T47D (cell line): ENCODE results near the gene SPEG.

ENCODE experiments used
- DNase-seq, 2 experiments: peaks; one replicate each; pipeline versions ENCODE4 v3.0.0 to v3.0.0-alpha.2; 2011 to 2012; ENCODE audit warnings: low read depth in 1 of 2, low spot score in 1 of 2
- JUND ChIP-seq: IDR thresholded peaks from 2 replicates; pipeline ENCODE4 v1.6.1; 2012; ENCODE audit warnings: low read depth
- in situ Hi-C: cut with HindIII; loops from 2 replicates; pipeline ENCODE4 v1.10.0; 2016; ENCODE audit warnings: low sequenced_read_pairs, low pct_unique_long_range_greater_than_20kb

SPEG gene

GRCh38 chr2:219499555-219499954, 64.9 kb downstream of the SPEG start:
- no peak for TF ChIP-seq JUND
- in situ Hi-C loops, result no loop called here
- DNase-seq, result no peak

- no peak for TF ChIP-seq JUND
- DNase-seq, result no peak
- in situ Hi-C loops, result no loop called here
Measured at GRCh38 chr2:219500135-219500534, 65.5 kb downstream of the SPEG start.

GRCh38 chr2:219501849-219502248, 67.2 kb downstream of the SPEG start:
- no peak for TF ChIP-seq JUND
- no peak for DNase-seq
- in situ Hi-C loops, result no loop called here

- in situ Hi-C loops, result no loop called here
- DNase-seq, result no peak
- no peak for TF ChIP-seq JUND
Measured at GRCh38 chr2:219502618-219503017, 68.0 kb downstream of the SPEG start.

- DNase-seq, result no peak
- no peak for TF ChIP-seq JUND
- in situ Hi-C loops, result no loop called here
Measured at GRCh38 chr2:219505585-219505984, 70.9 kb downstream of the SPEG start.

- in situ Hi-C loops, result no loop called here
- no peak for DNase-seq
- no peak for TF ChIP-seq JUND
Measured at GRCh38 chr2:219506153-219506801, 71.6 kb downstream of the SPEG start.

GRCh38 chr2:219506802-219507526, 72.3 kb downstream of the SPEG start:
- DNase-seq, result no peak
- TF ChIP-seq JUND, result no peak
- in situ Hi-C loops, result no loop called here

- in situ Hi-C loops, result no loop called here
- no peak for TF ChIP-seq JUND
- DNase-seq, result no peak
Measured at GRCh38 chr2:219507581-219508443, 73.2 kb downstream of the SPEG start.

- TF ChIP-seq JUND, result no peak
- in situ Hi-C loops, result no loop called here
- no peak for DNase-seq
Measured at GRCh38 chr2:219508444-219508734, 73.7 kb downstream of the SPEG start.

GRCh38 chr2:219508971-219509779, 74.5 kb downstream of the SPEG start:
- TF ChIP-seq JUND, result no peak
- DNase-seq, result no peak
- in situ Hi-C loops, result no loop called here

- in situ Hi-C loops, result no loop called here
- DNase-seq, result peak; percentile 38 to 50
- TF ChIP-seq JUND, result no peak
Measured at GRCh38 chr2:219509780-219510511, 75.3 kb downstream of the SPEG start.
